Activated gamma-delta T cell treated with anti-CD3 and anti-CD28 coated beads, Interleukin-2, amount 50 U/mL, for 16 hours (primary cell): ENCODE data around the gene SPTBN5.
A peak's percentile ranks its signal among the peaks of the same experiment; 100 is the strongest.

Experiments
- DNase-seq: peaks from one replicate; pipeline ENCODE4 v3.0.0-alpha.2; 2020; ENCODE audit warnings: low read depth

SPTBN5 gene

GRCh38 chr15:41926185-41927056 lies 32.6 kb upstream of the SPTBN5 start:
- DNase-seq: no peak

DNA sequence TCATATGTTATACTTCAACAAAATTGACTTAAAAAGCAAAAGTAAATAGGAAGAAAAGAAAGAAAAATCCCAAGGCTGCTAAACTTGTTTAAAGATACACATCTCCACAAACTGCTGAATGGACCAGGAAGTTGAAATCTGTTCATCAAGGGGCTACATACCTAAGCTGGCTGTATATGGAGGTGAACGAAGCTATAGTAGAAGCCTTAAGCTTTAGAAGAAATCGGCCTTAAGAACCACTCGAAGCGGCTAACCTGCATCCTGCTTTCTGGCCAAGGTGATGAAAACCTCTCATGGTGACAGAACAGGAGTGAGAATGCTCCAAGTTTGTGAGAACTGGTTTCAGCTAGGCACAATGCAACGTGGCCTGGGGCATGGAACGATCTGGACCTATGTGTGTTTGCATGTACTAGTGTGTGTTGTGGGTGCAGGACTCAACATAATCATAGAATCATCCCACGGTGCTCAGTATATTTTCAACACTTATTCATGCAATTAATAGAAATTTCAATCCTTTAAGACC lies 31.3 kb upstream of the SPTBN5 start:
- no peak for DNase-seq

- no peak for DNase-seq
Measured at GRCh38 chr15:41923401-41923997, 29.6 kb upstream of the SPTBN5 start.

DNA sequence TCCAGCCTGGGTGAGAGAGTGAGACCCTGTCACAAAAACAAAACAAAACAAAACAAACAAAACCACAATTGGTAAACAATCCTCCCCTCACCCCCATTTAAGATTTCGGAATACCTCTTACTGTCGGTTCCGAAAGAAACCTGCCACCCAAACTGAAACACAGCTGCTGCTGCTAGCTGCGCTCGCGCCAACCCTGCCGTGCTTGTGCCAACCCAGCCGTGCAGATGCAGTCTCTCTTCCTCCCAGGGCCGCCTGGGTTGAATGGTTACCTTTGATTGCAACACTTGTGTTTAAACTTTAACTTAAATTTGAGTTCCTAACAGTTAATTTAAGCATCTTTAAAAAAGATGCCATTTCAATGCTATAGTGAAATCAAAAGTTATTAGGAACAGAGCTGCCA lies 28.5 kb upstream of the SPTBN5 start:
- DNase-seq: no peak

DNA sequence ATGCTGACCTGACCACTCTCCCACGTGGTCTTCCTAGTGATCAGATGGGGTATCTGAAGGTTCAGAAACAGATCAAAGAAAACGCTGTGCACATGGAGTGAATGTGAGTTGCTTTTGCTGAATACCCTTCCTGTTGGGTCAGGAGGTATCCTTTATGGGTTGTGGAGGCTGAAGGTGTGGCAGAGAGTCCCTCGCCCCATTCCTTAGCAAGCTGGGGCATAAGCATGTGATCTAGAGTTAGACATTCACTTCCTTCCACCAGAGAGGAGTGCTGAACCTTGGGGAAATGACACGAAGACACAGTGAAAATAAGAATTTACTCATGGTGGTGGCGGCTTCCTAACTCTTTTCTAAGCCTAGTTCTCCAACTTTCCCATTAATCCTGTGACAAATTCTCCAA lies 27.8 kb upstream of the SPTBN5 start:
- DNase-seq: no peak

- no peak for DNase-seq
Measured at GRCh38 chr15:41921167-41921566, 27.3 kb upstream of the SPTBN5 start.

- no peak for DNase-seq
Measured at GRCh38 chr15:41919954-41920538, 26.2 kb upstream of the SPTBN5 start.

- no peak for DNase-seq
Measured at GRCh38 chr15:41919201-41919820, 25.5 kb upstream of the SPTBN5 start.

DNA sequence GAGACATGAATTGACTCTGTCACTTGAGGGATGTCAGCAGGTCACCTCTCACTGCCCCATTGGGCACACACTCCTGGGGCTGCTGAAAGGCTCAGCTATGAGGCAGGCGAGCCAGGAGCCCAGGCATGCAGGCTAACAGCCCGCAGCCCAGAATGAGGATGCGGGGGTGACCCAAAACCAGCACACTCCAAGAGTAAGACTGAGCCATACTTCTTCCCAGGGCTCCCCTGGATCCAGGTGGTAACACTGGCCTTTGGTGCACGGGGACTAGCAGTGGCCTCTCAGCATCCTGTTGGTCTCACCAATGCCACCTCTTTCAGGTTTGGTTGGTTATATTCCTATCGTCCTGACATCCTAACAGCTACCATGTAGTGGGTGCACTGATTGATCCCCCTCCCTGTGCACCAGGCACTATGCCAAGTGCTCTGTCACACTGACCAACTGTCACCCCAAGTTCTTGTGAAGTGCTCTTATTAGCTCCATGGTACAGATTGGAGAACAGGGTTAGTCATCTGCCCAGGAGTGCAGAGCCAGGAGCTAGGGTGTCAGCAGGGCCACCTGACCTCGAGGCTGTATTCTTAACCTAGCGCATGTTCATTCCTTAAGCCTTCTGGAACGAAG lies 24.8 kb upstream of the SPTBN5 start:
- DNase-seq: no peak

GRCh38 chr15:41917767-41918430 lies 24.0 kb upstream of the SPTBN5 start:
- DNase-seq: no peak

DNA sequence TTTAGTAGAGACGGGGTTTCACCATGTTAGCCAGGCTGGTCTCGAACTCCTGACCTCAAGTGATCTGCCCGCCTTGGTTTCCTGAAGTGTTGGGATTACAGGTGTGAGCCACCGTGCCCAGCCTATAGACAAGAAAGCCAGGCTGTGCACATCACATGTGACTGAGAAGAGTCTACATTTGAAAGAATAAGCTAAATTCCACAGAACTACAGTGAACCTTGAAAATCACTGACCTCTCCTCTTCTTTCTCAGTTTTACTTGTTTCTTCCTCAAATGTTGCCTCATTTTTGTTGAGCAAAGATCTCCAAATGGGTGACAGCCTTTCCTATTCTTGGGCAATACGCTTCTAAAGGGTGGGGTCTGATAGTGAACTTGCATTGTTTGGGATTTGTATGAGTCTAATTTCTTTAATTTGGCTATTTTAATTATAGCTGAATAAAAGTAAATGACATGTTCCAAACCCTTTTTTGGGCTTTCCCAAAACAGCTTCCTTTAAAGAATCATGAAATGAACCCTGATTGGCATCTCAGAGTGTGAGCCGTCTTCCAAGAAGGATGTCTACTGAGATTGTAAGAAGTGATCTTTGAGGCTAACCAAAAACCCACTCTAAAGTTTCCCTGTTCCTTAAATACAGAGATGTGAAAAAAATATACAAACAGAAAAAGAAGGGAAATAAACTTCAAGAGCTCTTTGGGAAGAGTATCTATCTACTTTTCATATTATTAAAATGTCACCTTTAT lies 21.6 kb upstream of the SPTBN5 start:
- DNase-seq: no peak

DNA sequence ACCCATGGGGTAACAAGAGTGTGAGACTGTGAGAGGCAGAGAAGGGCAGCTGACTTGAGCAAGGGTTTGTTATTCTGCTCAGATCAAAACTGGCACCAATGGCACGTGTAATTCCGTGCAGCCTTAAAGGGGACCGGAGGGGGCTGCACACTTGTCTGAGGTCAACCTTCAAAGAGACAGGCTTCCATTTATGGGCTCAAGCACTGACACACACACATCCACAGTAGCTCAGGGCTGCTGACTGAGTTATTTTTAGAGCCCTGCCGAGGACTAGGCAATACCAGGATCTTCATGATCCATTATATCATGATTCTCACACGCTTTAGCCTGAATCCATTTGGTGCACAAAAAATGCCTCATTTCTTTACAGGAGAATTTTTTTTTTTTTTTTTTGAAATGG lies 20.6 kb upstream of the SPTBN5 start:
- DNase-seq: no peak

GRCh38 chr15:41913256-41913655 lies 19.4 kb upstream of the SPTBN5 start:
- no peak for DNase-seq

- no peak for DNase-seq
Measured at GRCh38 chr15:41911691-41912345, 18.0 kb upstream of the SPTBN5 start.

GRCh38 chr15:41908736-41909461 lies 15.0 kb upstream of the SPTBN5 start:
- DNase-seq: no peak

GRCh38 chr15:41907141-41907540 lies 13.3 kb upstream of the SPTBN5 start:
- DNase-seq: no peak

DNA sequence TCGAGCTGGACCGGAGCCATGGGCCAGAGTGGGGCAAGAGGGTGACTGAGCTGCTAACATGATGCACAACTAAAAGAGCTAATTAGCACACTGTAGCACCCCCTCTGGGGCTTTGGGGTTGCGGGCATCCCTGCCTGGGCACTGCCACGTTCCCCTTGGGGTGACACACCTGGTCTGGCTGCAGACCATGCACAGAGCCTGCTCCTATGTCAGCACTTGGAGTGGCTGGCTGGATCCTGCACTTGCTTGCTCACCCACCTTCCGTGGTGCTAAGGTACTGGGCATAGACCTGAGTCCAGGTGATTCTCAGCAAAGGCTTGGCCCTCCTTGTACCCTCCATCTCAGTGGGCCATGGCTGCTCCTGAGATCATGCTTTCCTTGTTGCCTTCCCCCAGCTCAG lies 12.8 kb upstream of the SPTBN5 start:
- DNase-seq: no peak

GRCh38 chr15:41905036-41905793 lies 11.4 kb upstream of the SPTBN5 start:
- no peak for DNase-seq

GRCh38 chr15:41904541-41905005 lies 10.7 kb upstream of the SPTBN5 start:
- DNase-seq: peak; percentile 56
